Brain microvascular endothelial cell (primary cell): ENCODE measurements around the gene HPGD.
A peak's percentile ranks its signal among the peaks of the same experiment; 100 is the strongest.

Experiments used
- DNase-seq: peaks from one replicate; pipeline ENCODE4 v3.0.0-alpha.2; 2020
- H3K27ac ChIP-seq: fragments of 250-450 bp; sonication (Bioruptor Pico); 2 replicates; pipeline ENCODE4 v1.5.1; 2020; ENCODE audit warnings: mild to moderate bottlenecking, moderate library complexity
- H3K27me3 ChIP-seq: fragments of 250-450 bp; sonication (Bioruptor Pico); replicated peaks from 2 replicates; pipeline ENCODE4 v1.5.1; 2020; ENCODE audit warnings: mild to moderate bottlenecking
- H3K36me3 ChIP-seq: fragments of 250-450 bp; sonication (Bioruptor Pico); replicated peaks from 2 replicates; pipeline ENCODE4 v1.5.1; 2020; ENCODE audit warnings: mild to moderate bottlenecking
- H3K4me3 ChIP-seq: 2 replicates; pipeline ENCODE4 v1.5.1; 2011; ENCODE audit warnings: low read depth, mild to moderate bottlenecking, control low read depth, low read length, moderate library complexity
- in situ Hi-C: cut with HindIII; loops from 2 replicates; pipeline ENCODE4 v1.10.0; 2017; ENCODE audit warnings: low sequenced_read_pairs, low pct_ligation_motif_present
- TF ChIP-seq, protein P1 (sequence below): IDR thresholded peaks from 2 replicates; pipeline ENCODE4 v1.5.1; 2011; ENCODE audit warnings: low read depth, mild to moderate bottlenecking, moderate library complexity, low read length, control low read depth, inconsistent platforms; ENCODE audit errors: missing control alignments

HPGD gene

DNA sequence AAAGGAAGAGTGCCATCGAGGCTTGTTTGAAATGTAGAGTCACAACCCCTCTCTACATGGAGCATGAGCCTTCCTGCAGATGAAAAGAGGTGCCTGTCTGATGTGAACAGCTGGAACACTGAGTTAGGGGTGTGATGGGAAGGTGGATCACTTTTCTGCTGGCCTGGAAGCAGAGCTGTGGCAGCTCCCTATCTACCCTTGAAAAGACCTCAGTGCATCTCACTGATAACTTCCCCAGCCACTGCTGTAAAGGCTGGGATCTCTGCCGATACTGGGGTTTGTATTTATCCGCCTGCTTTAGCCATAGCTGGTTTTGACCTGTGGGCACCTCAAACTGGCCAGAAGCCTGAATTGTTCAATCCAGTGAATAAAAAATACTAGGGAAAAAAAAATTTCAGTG is 46.8 kb downstream of the HPGD start:
- Histone ChIP-seq H3K27ac (no peak overlapping the region), H3K27me3 (no peaks in the 10 kb centered on the region), H3K36me3 (no peaks in the 10 kb centered on the region), H3K4me3 (no peak overlapping the region)
- no peak for DNase-seq
- TF ChIP-seq, protein P1, sequence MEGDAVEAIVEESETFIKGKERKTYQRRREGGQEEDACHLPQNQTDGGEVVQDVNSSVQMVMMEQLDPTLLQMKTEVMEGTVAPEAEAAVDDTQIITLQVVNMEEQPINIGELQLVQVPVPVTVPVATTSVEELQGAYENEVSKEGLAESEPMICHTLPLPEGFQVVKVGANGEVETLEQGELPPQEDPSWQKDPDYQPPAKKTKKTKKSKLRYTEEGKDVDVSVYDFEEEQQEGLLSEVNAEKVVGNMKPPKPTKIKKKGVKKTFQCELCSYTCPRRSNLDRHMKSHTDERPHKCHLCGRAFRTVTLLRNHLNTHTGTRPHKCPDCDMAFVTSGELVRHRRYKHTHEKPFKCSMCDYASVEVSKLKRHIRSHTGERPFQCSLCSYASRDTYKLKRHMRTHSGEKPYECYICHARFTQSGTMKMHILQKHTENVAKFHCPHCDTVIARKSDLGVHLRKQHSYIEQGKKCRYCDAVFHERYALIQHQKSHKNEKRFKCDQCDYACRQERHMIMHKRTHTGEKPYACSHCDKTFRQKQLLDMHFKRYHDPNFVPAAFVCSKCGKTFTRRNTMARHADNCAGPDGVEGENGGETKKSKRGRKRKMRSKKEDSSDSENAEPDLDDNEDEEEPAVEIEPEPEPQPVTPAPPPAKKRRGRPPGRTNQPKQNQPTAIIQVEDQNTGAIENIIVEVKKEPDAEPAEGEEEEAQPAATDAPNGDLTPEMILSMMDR: no peak
- in situ Hi-C loops: no loop called here

DNA sequence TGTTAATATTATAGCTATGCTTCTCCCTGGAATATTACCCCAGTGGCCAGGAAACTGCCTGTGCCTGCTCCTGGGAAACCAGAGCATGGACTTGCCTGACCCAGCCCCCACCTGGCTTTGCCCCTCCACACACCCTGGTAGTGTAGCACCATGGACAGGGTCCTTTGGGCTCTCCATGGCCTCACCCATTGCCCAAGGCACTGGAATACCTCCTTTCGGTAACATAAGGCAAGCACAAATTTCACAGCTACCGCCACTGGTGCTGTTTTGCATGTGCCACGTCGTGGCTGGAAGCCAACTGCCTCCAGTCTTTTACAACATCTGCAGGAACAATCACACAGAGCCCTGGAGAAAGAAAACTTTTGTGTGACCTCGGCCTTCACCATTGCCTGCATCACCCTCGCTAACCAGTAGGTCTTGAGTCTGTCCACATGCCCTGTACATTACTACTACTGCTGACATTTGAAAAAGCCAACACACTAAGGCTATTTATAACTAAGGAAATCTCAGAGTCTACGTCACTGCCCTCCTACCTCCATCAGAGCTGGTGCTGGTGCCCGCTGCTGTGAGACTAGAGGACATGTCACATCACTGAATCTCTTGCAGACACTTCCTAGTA is 47.7 kb downstream of the HPGD start:
- no peak overlapping the region for H3K27ac ChIP-seq
- no peaks in the 10 kb centered on the region for H3K36me3 ChIP-seq
- in situ Hi-C loops: no loop called here
- no peak overlapping the region for H3K4me3 ChIP-seq
- TF ChIP-seq, protein P1: no peak
- no peak for DNase-seq
- no peaks in the 10 kb centered on the region for H3K27me3 ChIP-seq

DNA sequence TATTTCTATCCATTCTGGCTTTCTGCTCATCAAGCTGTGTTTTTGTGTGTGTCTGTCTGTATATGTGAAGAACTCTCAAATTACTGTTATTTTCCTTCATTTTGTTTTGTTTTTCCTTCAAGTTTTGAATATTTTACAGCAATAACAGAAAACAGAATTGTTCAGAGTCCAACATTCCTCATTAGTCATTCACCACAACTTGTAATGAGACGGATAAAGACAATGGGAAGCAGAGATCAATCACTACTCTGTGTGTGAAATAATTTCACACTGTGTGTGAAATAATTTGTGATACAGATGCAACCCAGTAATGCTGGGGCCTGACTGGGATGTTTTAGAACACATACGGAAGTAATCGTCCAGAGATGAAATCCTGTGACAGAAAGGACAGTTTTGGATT is 55.2 kb downstream of the HPGD start:
- H3K27me3 ChIP-seq: no peaks in the 10 kb centered on the region
- no peak overlapping the region for H3K4me3 ChIP-seq
- TF ChIP-seq, protein P1: no peak
- in situ Hi-C loops: no loop called here
- no peak overlapping the region for H3K27ac ChIP-seq
- no peaks in the 10 kb centered on the region for H3K36me3 ChIP-seq
- DNase-seq: no peak

DNA sequence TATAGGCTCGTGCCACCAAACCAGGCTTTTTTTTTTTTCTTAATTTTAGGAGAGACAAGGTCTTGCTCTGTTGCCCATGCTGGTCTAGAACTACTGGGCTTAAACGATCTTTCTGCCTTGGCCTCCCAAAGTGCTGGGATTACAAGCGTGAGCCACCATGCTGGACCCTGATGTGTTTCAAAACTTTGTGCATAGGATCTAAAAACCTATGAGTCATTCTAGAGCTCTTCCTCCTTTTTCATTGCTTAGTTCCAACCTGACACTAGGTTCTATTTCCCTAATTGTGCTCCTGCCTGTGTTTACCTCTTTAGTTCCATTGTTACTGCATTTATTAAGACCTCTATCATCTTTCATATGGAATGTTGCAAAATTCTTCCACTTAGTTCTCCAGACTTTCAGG is 57.3 kb downstream of the HPGD start:
- in situ Hi-C loops: no loop called here
- Histone ChIP-seq H3K27ac (no peak overlapping the region), H3K27me3 (no peaks in the 10 kb centered on the region), H3K4me3 (no peak overlapping the region), H3K36me3 (no peaks in the 10 kb centered on the region)
- DNase-seq: no peak
- TF ChIP-seq, protein P1: no peak

DNA sequence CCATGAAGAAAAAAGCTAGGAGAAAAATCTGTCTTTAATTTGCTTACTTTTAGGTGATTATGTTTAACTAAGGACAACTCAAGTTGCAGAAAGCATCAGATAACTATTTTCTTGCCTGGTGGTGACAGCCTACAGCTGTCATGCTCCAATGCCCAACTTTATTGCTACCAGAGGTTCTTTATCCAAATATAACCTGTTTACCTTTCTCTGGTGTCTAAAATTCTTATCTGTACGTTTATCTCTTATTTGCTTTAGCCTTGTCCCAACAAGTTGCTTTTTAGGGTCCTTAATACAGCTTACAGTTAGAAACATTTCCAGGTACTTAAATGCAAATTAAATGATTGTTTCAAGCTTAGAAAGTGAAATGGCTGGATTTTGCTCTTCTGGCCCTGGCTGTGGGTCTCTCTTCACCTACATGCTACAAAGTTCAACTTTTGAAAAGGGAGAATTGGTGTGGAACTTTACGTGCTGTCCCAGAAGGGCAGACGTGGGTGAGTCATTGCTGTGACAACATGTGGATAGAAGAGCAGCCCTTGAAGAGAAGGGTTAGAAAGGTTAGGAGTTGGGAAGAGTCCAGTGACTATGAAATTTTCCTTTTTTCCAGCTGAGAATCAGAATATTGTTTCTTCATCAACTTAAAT is 60.7 kb downstream of the HPGD start:
- no peak overlapping the region for H3K27ac ChIP-seq
- no peaks in the 10 kb centered on the region for H3K36me3 ChIP-seq
- TF ChIP-seq, protein P1: no peak
- in situ Hi-C loops: no loop called here
- DNase-seq: peak; percentile 16
- H3K27me3 ChIP-seq: no peaks in the 10 kb centered on the region
- H3K4me3 ChIP-seq: no peak overlapping the region

DNA sequence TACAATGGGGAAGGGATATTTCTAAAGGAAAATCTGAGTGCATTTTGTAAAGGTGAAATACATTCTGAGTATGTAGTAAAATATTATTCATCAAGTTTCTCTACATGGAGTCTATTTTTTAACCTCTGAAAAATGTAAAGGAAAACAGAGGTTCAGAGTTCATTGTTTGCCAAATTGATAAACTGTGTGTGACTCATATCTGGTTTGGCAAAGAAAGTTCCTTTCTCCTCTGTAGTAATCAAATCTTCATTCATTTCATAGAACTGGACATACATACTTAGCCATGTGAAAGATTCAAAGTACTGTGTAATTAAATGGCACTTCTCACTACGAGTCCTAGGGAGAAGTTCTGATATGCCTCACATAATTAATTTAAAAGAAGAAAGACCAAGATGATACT is 61.6 kb downstream of the HPGD start:
- TF ChIP-seq, protein P1: no peak
- H3K4me3 ChIP-seq: no peak overlapping the region
- H3K36me3 ChIP-seq: no peaks in the 10 kb centered on the region
- DNase-seq: peak; percentile 32
- in situ Hi-C loops: no loop called here
- H3K27me3 ChIP-seq: no peaks in the 10 kb centered on the region
- no peak overlapping the region for H3K27ac ChIP-seq
